ENCODE measurements around the gene LMNA.
"Not testable (repeated sequence)": the region's sequence is repeated elsewhere in the genome, so short reads cannot be mapped to it uniquely, and the experiment has no call there.

Gene LMNA

DNA sequence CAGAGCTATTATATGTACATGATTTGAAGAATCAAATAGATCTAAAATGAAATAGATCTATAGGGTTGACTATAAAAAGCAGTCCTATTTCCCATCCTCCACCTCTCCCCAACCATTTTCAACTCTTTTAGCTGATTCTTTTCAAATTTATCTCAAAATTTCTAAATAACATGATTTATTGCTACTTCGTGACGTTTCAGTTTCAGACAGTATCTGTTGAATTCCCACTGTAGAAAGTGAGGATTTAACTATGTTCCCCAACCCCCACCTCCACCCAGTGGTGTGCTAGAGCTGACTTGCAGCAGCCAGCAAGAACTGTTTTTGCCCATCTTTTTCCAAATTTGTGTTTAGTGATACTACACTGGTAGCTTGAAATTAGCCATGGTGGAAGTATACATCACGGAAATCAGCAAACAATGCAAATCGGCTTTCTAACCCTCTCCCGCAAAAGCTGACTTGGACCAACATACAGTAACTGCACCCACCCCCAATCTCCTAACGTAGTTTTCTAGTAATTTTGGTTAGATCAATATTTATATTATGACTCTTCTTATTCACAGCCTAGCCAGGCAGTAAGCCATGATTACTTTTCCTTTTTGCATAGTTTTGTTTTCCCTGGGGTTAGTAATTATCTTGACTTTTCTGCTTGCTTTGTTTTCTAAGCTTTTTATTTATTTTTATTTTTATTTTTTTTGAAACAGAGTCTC is 49.8 kb downstream of the LMNA start:
- DNase-seq (ENCODE audit: low spot score): no peak

DNA sequence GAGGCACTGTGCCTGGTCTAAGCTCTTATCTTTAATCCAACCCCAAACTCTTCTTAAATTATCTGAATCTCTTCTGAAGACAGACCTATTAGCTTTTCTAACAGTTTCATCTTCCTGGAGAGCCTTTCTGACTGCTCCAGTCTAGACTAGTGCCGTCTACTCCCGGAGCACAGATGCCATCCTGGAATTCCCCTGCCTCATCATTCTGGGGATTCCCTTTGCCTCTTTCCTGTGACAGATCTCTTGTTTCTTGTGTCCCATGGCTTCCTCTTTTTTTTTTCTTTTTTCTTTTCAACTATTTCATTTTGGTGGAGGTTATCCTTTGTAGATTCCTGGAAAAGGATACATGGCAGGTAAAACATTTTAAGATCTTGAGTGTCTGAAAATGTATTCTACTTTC is 50.6 kb downstream of the LMNA start:
- DNase-seq (ENCODE audit: low spot score): no peak

DNA sequence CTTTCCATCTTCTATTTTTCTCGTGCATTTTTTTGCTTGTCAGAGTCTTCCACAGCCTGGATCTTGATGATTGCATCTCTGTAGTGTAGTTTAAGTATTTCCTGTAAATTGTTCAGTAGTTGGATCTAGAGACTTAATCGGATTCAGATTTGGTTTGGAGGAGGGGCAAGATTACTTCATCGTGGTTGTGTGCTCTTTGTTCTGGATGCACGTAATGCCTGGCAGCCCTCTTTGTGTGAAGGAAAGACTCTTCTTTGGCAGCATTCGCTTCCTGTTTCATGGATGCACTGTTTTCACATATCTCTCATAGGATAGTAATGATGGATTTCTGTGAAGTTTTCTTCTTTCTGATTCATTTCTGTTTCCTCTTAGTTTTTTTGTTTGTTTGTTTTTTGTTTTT is 53.0 kb downstream of the LMNA start:
- DNase-seq (ENCODE audit: low spot score): no peak

DNA sequence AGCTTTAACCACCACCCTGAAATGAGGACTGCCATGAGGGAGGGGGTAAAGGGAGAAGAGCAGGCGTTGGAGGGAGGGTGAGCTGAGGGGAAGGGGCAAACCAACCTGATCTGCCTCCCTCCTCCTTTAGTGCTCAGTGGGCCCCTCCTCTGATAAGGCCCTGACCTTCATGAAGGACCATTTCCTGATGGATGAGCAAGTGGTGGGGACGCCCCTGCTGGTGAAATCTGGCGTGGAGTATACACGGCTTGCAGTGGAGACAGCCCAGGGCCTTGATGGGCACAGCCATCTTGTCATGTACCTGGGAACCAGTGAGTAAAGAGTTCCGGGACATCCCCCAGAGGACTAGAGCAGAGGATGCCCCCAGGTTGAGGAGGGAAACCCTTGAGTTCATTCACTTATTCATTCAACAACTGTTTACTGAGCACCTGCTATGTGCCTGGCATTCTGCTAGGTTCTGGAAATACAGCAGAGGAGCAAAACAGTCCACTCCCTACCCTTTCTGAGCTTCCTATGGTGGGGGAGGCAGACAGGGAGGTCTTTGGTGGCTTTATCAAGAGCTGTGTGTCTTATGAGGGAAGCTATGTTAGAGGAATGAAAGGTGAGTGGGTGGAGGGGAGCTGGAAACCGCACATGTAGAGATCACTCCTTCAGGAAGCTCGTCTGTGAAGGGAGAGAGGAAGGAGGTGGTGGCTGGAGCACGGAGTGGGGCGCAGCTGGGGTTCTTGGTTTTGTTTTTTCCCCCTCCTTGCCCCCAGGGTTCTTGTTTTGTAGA is 58.4 kb downstream of the LMNA start:
- DNase-seq (ENCODE audit: low spot score): no peak

DNA sequence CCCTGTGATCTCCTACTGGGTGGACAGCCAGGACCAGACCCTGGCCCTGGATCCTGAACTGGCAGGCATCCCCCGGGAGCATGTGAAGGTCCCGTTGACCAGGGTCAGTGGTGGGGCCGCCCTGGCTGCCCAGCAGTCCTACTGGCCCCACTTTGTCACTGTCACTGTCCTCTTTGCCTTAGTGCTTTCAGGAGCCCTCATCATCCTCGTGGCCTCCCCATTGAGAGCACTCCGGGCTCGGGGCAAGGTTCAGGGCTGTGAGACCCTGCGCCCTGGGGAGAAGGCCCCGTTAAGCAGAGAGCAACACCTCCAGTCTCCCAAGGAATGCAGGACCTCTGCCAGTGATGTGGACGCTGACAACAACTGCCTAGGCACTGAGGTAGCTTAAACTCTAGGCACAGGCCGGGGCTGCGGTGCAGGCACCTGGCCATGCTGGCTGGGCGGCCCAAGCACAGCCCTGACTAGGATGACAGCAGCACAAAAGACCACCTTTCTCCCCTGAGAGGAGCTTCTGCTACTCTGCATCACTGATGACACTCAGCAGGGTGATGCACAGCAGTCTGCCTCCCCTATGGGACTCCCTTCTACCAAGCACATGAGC is 62.2 kb downstream of the LMNA start:
- no peak for DNase-seq (ENCODE audit: low spot score)

DNA sequence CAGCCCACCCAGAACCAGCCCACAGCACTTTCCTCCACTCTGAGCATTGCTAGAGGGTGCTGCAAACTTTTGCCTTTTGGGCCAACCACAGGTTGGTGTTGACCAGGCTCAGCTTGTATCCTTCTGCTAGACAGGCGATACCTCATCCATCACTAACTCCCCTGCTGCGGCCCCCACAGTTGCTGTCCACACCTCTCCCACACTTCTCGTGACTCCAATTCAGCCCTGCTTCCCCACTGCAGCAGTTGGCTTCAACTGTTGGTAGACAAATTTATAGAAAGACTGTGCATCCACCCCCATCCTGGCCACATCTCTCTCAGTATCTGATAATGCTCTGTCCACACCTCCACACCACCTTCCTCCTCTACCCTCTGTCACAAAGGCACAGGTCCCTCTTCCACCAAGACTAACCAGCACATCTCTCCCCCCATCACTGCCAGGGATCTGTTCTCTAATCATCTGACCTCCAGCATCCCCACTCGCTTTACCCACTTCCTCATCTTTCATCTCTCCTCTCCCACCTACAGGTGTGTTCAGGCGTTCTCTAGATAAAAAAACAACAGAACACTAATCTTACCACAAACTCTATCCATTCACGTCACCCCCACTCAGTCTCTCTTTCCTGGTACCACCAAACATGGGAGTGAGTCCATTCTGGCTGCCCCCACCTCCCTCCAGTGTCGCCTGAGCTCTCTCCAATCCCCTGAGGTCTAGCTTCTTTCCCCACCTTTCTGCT is 63.6 kb downstream of the LMNA start:
- no peak for DNase-seq (ENCODE audit: low spot score)

DNA sequence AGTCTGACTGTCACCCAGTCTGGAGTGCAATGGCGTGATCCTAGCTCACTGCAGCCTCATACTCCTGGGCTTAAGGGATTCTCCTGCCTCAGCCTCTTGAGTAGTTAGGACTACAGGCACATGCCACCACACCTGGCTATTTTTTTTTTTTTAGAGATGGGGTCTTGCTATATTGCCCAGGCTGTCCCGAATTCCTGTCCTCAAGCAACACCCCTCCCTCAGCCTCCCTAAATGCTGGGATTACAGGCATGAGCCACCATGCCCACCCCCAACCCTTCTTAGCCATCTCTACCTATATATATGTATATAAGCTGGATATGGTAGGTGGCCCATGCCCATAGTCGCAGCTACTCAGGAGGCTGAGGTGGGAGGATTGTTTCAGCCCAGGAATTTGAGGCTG is 66.0 kb downstream of the LMNA start:
- no peak for DNase-seq (ENCODE audit: low spot score)

DNA sequence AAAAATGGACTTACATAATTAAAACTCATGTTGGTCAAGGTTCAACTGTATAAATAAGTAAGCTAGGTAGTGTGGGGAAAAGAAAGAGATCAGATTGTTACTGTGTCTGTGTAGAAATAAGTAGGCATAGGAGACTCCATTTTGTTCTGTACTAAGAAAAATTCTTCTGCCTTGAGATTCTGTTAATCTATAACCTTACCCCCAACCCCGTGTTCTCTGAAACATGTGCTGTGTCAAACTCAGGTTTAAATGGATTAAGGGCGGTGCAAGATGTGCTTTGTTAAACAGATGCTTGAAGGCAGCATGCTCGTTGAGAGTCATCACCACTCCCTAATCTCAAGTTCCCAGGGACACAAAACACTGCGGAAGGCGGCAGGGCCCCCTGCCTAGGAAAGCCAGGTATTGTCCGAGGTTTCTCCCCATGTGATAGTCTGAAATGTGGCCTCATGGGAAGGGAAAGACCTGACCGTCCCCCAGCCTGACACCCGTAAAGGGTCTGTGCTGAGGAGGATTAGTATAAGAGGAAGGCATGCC is 66.9 kb downstream of the LMNA start:
- DNase-seq (ENCODE audit: low spot score): not testable (repeated sequence)

DNA sequence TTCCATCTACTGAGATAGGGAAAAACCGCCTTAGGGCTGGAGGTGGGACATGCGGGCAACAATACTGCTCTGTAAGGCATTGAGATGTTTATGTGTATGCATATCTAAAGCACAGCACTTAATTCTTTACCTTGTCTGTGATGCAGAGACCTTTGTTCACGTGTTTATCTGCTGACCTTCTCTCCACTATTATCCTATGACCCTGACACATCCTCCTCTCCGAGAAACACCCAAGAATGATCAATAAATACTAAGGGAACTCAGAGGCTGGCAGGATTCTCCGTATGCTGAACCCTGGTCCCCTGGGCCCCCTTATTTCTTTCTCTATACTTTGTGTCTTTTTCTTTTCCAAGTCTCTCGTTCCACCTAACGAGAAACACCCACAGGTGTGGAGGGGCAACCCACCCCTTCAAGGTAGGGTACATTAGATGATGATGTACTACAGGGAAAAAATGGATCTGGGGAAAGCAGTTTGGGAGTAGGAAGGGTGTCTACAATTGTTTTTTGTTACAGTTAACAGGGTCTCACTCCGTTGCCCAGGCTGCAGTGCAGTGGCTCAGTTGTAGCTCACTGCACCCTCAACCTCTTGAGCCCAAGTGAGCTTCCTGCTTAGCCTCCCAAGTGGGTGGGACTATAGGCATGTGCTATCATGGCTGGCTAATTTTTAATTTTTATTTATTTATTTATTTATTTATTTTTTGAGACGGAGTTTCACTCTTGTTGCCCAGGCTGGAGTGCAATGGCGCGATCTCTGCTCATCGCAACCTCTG is 67.7 kb downstream of the LMNA start:
- not testable (repeated sequence) for DNase-seq (ENCODE audit: low spot score)

DNA sequence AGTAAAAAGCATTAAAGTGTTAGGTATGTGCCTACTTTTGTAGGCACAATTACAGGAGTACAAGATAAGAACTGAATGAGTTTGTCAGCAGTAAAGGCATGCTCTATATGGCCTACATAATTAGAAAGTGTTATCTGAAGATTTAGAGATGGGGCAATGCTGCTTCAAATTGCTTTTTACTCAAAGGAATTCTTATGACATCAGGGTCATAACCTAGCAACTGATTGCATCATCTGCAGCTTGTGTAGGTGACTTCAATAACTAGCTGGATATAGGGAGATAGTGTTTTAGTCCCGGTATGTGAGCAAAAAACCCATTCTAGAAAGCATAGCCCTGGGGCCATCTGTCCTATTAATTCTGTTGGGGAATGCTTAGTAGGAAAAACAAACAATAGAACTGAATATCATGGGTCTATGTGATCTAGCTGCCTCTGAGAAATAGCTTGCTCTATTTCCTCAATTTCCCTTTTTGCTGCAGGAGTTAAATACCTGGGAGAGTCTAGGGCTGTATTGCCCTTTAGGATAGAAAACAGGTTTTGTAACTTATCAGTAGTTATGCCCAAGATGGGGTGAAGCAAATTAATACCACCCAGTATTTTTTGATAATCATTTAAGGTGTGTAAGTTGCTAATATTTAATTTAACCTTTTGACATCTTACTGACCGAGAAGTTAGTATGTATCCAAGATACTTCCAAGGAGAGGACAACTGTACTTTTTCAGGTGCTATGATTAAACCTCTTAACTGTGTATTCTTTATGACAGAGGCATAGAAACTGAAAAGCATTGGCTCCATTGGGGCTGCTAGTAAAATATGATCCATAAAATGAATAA is 72.1 kb downstream of the LMNA start:
- not testable (repeated sequence) for DNase-seq (ENCODE audit: low spot score)
